GM23338 (cell line): ENCODE results near the gene UBE2V1. TPM values are rescaled to one million over a fixed set of nuclear protein-coding genes. Genes with fewer than 3 reads are reported as not detected.
A peak's percentile ranks its signal among the peaks of the same experiment; 100 is the strongest.

Experiments used
- ATAC-seq: fragments of 200-7000 bp; cut with Tn5 transposase; 3 replicates; pipeline ENCODE4 v1.9.1; 2020
- DNase-seq: peaks from one replicate; pipeline ENCODE4 v3.0.0-alpha.2; 2015; ENCODE audit warnings: low spot score
- H2AFZ ChIP-seq: fragments of 200-600 bp; sonication (generic); 2 replicates; pipeline ENCODE4 v1.8.0; 2016; ENCODE audit warnings: antibody characterized with exemption, mild to moderate bottlenecking, moderate library complexity
- H3F3A ChIP-seq: fragments of 200-600 bp; sonication (generic); replicated peaks from 2 replicates; pipeline ENCODE4 v1.8.0; 2017; ENCODE audit warnings: antibody characterized with exemption, mixed run types, low read depth
- H3K27ac ChIP-seq: fragments of 200-600 bp; sonication (generic); 2 replicates; pipeline ENCODE4 v1.6.1; 2016; ENCODE audit warnings: low read depth
- H3K27me3 ChIP-seq: fragments of 200-600 bp; sonication (generic); 2 replicates; pipeline ENCODE4 v1.8.0; 2016; ENCODE audit warnings: mild to moderate bottlenecking, mixed run types, moderate library complexity; ENCODE audit not compliant: insufficient read depth
- H3K36me3 ChIP-seq: fragments of 200-600 bp; sonication (generic); 2 replicates; pipeline ENCODE4 v1.8.0; 2016; ENCODE audit warnings: mild to moderate bottlenecking; ENCODE audit not compliant: insufficient read depth
- H3K4me1 ChIP-seq: fragments of 200-600 bp; sonication (generic); 2 replicates; pipeline ENCODE4 v1.8.0; 2016; ENCODE audit warnings: mild to moderate bottlenecking, moderate library complexity; ENCODE audit not compliant: insufficient read depth
- H3K4me2 ChIP-seq: fragments of 200-600 bp; sonication (generic); 2 replicates; pipeline ENCODE4 v1.7.1; 2017; ENCODE audit warnings: mixed run types
- H3K4me3 ChIP-seq: fragments of 200-600 bp; sonication (generic); 2 replicates; pipeline ENCODE4 v1.6.1; 2016; ENCODE audit warnings: mixed run types
- H3K79me2 ChIP-seq: fragments of 200-600 bp; sonication (generic); replicated peaks from 2 replicates; pipeline ENCODE4 v1.8.0; 2017; ENCODE audit warnings: mild to moderate bottlenecking; ENCODE audit not compliant: insufficient read depth
- H3K9me2 ChIP-seq: fragments of 200-600 bp; sonication (generic); 2 replicates; pipeline ENCODE4 v1.8.0; 2017; ENCODE audit not compliant: insufficient read depth
- H4K20me1 ChIP-seq: fragments of 200-600 bp; sonication (generic); replicated peaks from 2 replicates; pipeline ENCODE4 v1.8.0; 2017; ENCODE audit warnings: mild to moderate bottlenecking; ENCODE audit not compliant: insufficient read depth
- H3K27ac Mint-ChIP-seq: 2 replicates; pipeline ENCODE4 v1.8.0; 2020; ENCODE audit warnings: inconsistent platforms, mild to moderate bottlenecking, moderate library complexity, mixed read lengths
- H3K27me3 Mint-ChIP-seq: 3 replicates; pipeline ENCODE4 v1.8.0; 2022; ENCODE audit warnings: low read depth, mild to moderate bottlenecking, moderate library complexity, mixed read lengths, inconsistent platforms; ENCODE audit not compliant: insufficient read depth, poor library complexity
- H3K36me3 Mint-ChIP-seq: 3 replicates; pipeline ENCODE4 v1.8.0; 2021; ENCODE audit warnings: low read depth, mild to moderate bottlenecking, inconsistent platforms, moderate library complexity, mixed read lengths
- H3K4me1 Mint-ChIP-seq: 3 replicates; pipeline ENCODE4 v1.8.0; 2020; ENCODE audit warnings: mild to moderate bottlenecking, inconsistent platforms, mixed read lengths
- H3K4me3 Mint-ChIP-seq: 3 replicates; pipeline ENCODE4 v1.8.0; 2021; ENCODE audit warnings: moderate library complexity, mild to moderate bottlenecking, inconsistent platforms, mixed read lengths
- H3K9me3 Mint-ChIP-seq: 3 replicates; pipeline ENCODE4 v1.8.0; 2020; ENCODE audit warnings: moderate library complexity, mild to moderate bottlenecking, inconsistent platforms, mixed read lengths
- CTCF ChIP-seq, 2 experiments: fragments of 200-600 bp in 1 of 2; sonication (generic) in 1 of 2; conservative IDR thresholded peaks; 2 replicates each; pipeline versions ENCODE4 v1.5.1 to v1.6.1; 2016 to 2017; ENCODE audit warnings: antibody characterized with exemption in 2 of 2, low read depth in 2 of 2, mild to moderate bottlenecking in 2 of 2, moderate library complexity in 1 of 2
- EZH2 ChIP-seq: fragments of 200-600 bp; sonication (generic); IDR thresholded peaks from one replicate; pipeline ENCODE4 v1.8.0; 2017; ENCODE audit warnings: antibody characterized with exemption, mild to moderate bottlenecking, low read depth; ENCODE audit not compliant: unreplicated experiment
- JUNB ChIP-seq: IDR thresholded peaks from one replicate; pipeline ENCODE4 v1.6.1; 2016; ENCODE audit warnings: antibody characterized with exemption; ENCODE audit not compliant: unreplicated experiment
- NANOG ChIP-seq: IDR thresholded peaks from 2 replicates; pipeline ENCODE4 v1.6.1; 2016; ENCODE audit warnings: antibody characterized with exemption, borderline replicate concordance
- POLR2AphosphoS5 ChIP-seq: IDR thresholded peaks from 2 replicates; pipeline ENCODE4 v1.6.1; 2016; ENCODE audit warnings: antibody characterized with exemption, low read depth
- ZNF331 ChIP-seq: fragments of 250-450 bp; sonication (Bioruptor Pico); IDR thresholded peaks from 2 replicates; pipeline ENCODE4 v1.5.0; 2020; ENCODE audit warnings: low read depth, mild to moderate bottlenecking, moderate library complexity
- polyA plus RNA-seq: library from polyadenylated mRNA; unstranded; fragments of >200 nt; fragmentation: Nextera tagmentation; extraction: Ambion mirVana; gene quantifications from 2 replicates; pipeline ENCODE4 v1.2.1, GENCODE V29; 2016
- total RNA-seq: library from RNA; depleted of rRNA; stranded (reverse); fragments of >200 nt; shearing (Covaris generic); gene quantifications from 2 replicates; pipeline ENCODE4 v1.2.3, GENCODE V29; 2014; rRNA removed

The UBE2V1 gene
- total and polyA plus RNA-seq, 2 experiments from 2014 or later = 105 to 302 TPM

GRCh38 chr20:50034567-50035180, 78.3 kb downstream of the UBE2V1 start (continued):
- TF ChIP-seq CTCF (conservative IDR thresholded peaks at IDR 0.05; ENCODE audit: low read depth in 2 of 2) (no peak), ZNF331 (CRISPR knock-in tag) (no peak)

GRCh38 chr20:50032955-50033666, 79.8 kb downstream of the UBE2V1 start:
- no peak overlapping the region for H3K4me3 ChIP-seq
- peaks cover 4% of the 10 kb centered on the region for H3K4me1 Mint-ChIP-seq
- H3K4me2 ChIP-seq = no peak overlapping the region
- no peaks in the 10 kb centered on the region for H3K36me3 Mint-ChIP-seq
- DNase-seq (no peak), ATAC-seq (no peak)
- H3K27me3 Mint-ChIP-seq = peaks cover 8% of the 10 kb centered on the region
- no peaks in the 10 kb centered on the region for H3F3A ChIP-seq
- H2AFZ ChIP-seq = 0 out of 2 replicates have a peak overlapping the region, but pooled peaks have one; percentile 63
- H3K9me2 ChIP-seq = no peaks in the 10 kb centered on the region
- H3K27ac ChIP-seq = no peak overlapping the region
- no peaks in the 10 kb centered on the region for H4K20me1 ChIP-seq
- no peak overlapping the region for H3K4me3 Mint-ChIP-seq
- H3K27ac Mint-ChIP-seq = no peak overlapping the region
- TF ChIP-seq NANOG = no peak
- no peak for TF ChIP-seq POLR2AphosphoS5
- no peak for TF ChIP-seq ZNF331 (CRISPR knock-in tag)
- no peak for TF ChIP-seq JUNB
- TF ChIP-seq CTCF (conservative IDR thresholded peaks at IDR 0.05; ENCODE audit: low read depth in 2 of 2) = no peak
- TF ChIP-seq EZH2 = no peak
- H3K79me2 ChIP-seq = no peaks in the 10 kb centered on the region
- no peaks in the 10 kb centered on the region; the same call in 2 of the 3 replicates for H3K9me3 Mint-ChIP-seq
- no peaks in the 10 kb centered on the region for H3K36me3 ChIP-seq
- no peaks in the 10 kb centered on the region for H3K27me3 ChIP-seq
- H3K4me1 ChIP-seq = no peaks in the 10 kb centered on the region

Other genes with a start within 250 kb of the UBE2V1 start
- gene SPATA2, start 197.6 kb downstream of the UBE2V1 start, total RNA-seq = 8.7 and 9.3 TPM in 2 replicates
- gene SPATA2, start 197.6 kb downstream of the UBE2V1 start, polyA plus RNA-seq = 4.9 and 5.3 TPM in 2 replicates
- gene RNF114, start 176.8 kb downstream of the UBE2V1 start, total RNA-seq = 211 and 279 TPM in 2 replicates
- 153 and 155 TPM in 2 replicates for gene RNF114, start 176.8 kb downstream of the UBE2V1 start, polyA plus RNA-seq
- 2.9 and 4.2 TPM in 2 replicates for gene SNAI1, start 130.2 kb downstream of the UBE2V1 start, total RNA-seq
- 7.9 and 8.4 TPM in 2 replicates for gene SNAI1, start 130.2 kb downstream of the UBE2V1 start, polyA plus RNA-seq
- gene PEDS1, start 40.6 kb upstream of the UBE2V1 start, total RNA-seq = 33.0 and 43.6 TPM in 2 replicates
- 31.6 and 34.5 TPM in 2 replicates for gene PEDS1, start 40.6 kb upstream of the UBE2V1 start, polyA plus RNA-seq
- gene CEBPB, start 77.7 kb upstream of the UBE2V1 start, total RNA-seq = 20.5 and 25.4 TPM in 2 replicates
- 20.6 and 23.7 TPM in 2 replicates for gene CEBPB, start 77.7 kb upstream of the UBE2V1 start, polyA plus RNA-seq